GM19467 (cell line): ENCODE measurements around the gene SLC50A1.

Source experiments
- ATAC-seq: cut with Tn5 transposase; IDR thresholded peaks from one replicate; pipeline ENCODE4 v1.9.1; 2021; ENCODE audit warnings: mild to moderate bottlenecking, moderate library complexity; ENCODE audit not compliant: unreplicated experiment

The SLC50A1 gene

GRCh38 chr1:155135415-155136028, at the start of gene SLC50A1:
TSS of gene SLC50A1 (plus strand) at chr1:155135852. CDS start at chr1:155135912, 60 bp downstream.
- peak; percentile 83 for ATAC-seq

GRCh38 chr1:155086128-155086741, 49.4 kb upstream of the SLC50A1 start:
- ATAC-seq: no peak

GRCh38 chr1:155086856-155087535, 48.7 kb upstream of the SLC50A1 start:
- no peak for ATAC-seq

GRCh38 chr1:155091071-155092051, 44.3 kb upstream of the SLC50A1 start:
- no peak for ATAC-seq

GRCh38 chr1:155092131-155092530, 43.5 kb upstream of the SLC50A1 start:
- no peak for ATAC-seq

- ATAC-seq: no peak
Observed at GRCh38 chr1:155092641-155093040, 43.0 kb upstream of the SLC50A1 start.

- no peak for ATAC-seq
Observed at GRCh38 chr1:155093911-155094621, 41.6 kb upstream of the SLC50A1 start.

GRCh38 chr1:155094622-155094948, 41.1 kb upstream of the SLC50A1 start:
- no peak for ATAC-seq

- ATAC-seq: no peak
Observed at GRCh38 chr1:155099331-155099730, 36.3 kb upstream of the SLC50A1 start.

GRCh38 chr1:155103325-155103724, 32.3 kb upstream of the SLC50A1 start:
- no peak for ATAC-seq

- no peak for ATAC-seq
Observed at GRCh38 chr1:155104605-155105534, 30.8 kb upstream of the SLC50A1 start.

GRCh38 chr1:155105604-155106011, 30.0 kb upstream of the SLC50A1 start:
- ATAC-seq: no peak

- ATAC-seq: no peak
Observed at GRCh38 chr1:155106862-155107261, 28.8 kb upstream of the SLC50A1 start.

GRCh38 chr1:155107309-155108264, 28.1 kb upstream of the SLC50A1 start:
- no peak for ATAC-seq

GRCh38 chr1:155108296-155108695, 27.4 kb upstream of the SLC50A1 start:
- no peak for ATAC-seq

- no peak for ATAC-seq
Observed at GRCh38 chr1:155110381-155110780, 25.3 kb upstream of the SLC50A1 start.

GRCh38 chr1:155110826-155111225, 24.8 kb upstream of the SLC50A1 start:
- ATAC-seq: no peak

GRCh38 chr1:155113450-155113980, 22.1 kb upstream of the SLC50A1 start:
- no peak for ATAC-seq
